Activated naive CD8-positive, alpha-beta T cell (primary cell): ENCODE measurements around the gene KMT5C.
"Not testable (repeated sequence)": the region's sequence is repeated elsewhere in the genome, so short reads cannot be mapped to it uniquely, and the experiment has no call there.

ENCODE experiments used
- H3K27ac Mint-ChIP-seq: one replicate; pipeline ENCODE4 v1.8.0; 2021; ENCODE audit warnings: mixed read lengths
- H3K27me3 Mint-ChIP-seq: one replicate; pipeline ENCODE4 v1.8.0; 2021; ENCODE audit warnings: mixed read lengths
- H3K36me3 Mint-ChIP-seq: one replicate; pipeline ENCODE4 v1.8.0; 2021; ENCODE audit warnings: mixed read lengths
- H3K4me1 Mint-ChIP-seq: one replicate; pipeline ENCODE4 v1.8.0; 2021; ENCODE audit warnings: low read depth, mixed read lengths
- H3K4me3 Mint-ChIP-seq: one replicate; pipeline ENCODE4 v1.8.0; 2021; ENCODE audit warnings: mild to moderate bottlenecking, mixed read lengths
- H3K9me3 Mint-ChIP-seq: one replicate; pipeline ENCODE4 v1.8.0; 2021; ENCODE audit warnings: low read depth, mixed read lengths

The KMT5C gene

DNA sequence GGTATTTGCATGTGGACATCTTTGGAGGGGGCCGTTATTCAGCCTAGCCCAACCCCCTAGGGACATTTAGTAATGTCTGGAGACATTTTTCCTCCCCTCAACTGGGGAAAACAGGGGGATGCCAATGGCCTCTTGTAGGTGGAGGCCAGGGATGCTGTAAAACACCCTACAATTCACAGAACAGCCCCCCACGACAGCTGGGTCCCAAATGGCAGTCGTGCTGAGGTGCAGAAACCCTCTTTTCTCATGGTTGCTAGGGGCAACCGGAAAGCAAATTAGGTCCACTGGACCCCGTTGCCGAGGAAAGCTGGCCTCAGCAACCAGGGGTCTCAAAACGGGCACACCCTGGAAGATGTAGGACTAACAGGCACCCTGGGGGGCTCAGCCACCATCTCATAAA lies 29.2 kb upstream of the KMT5C start:
- Mint-ChIP-seq H3K27me3 (no peaks in the 10 kb centered on the region), H3K4me3 (no peak overlapping the region), H3K4me1 (no peaks in the 10 kb centered on the region)

GRCh38 chr19:55311397-55311796 lies 28.3 kb upstream of the KMT5C start:
- H3K4me1 Mint-ChIP-seq = no peaks in the 10 kb centered on the region
- no peaks in the 10 kb centered on the region for H3K9me3 Mint-ChIP-seq
- H3K4me3 Mint-ChIP-seq = no peak overlapping the region
- no peak overlapping the region for H3K27ac Mint-ChIP-seq
- no peaks in the 10 kb centered on the region for H3K36me3 Mint-ChIP-seq
- no peaks in the 10 kb centered on the region for H3K27me3 Mint-ChIP-seq

More for the DNA sequence above, 29.2 kb upstream of the KMT5C start:
- H3K27ac Mint-ChIP-seq = no peak overlapping the region
- H3K9me3 Mint-ChIP-seq = no peaks in the 10 kb centered on the region
- no peaks in the 10 kb centered on the region for H3K36me3 Mint-ChIP-seq

DNA sequence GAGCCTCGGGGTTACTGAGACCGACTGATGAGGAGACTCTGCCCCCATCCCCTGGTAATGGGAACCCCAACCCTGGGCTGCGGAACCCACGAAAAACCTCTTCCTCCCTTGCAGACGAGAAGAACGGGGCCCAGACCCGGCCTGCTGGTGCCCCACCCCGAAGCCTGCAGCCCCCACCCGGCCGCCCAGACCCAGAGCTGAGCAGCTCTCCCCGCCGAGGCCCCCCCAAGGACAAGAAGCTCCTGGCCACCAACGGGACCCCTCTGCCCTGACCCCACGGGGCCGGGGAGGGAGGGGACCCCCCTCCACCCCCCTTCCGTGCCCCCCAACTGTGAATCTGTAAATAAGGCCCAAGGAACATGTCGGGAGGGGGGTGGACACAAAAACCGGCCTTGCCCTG lies 27.9 kb upstream of the KMT5C start:
- H3K27ac Mint-ChIP-seq = no peak overlapping the region
- H3K27me3 Mint-ChIP-seq = no peaks in the 10 kb centered on the region
- H3K9me3 Mint-ChIP-seq = no peaks in the 10 kb centered on the region
- no peaks in the 10 kb centered on the region for H3K4me1 Mint-ChIP-seq
- H3K36me3 Mint-ChIP-seq = no peaks in the 10 kb centered on the region
- no peak overlapping the region for H3K4me3 Mint-ChIP-seq

DNA sequence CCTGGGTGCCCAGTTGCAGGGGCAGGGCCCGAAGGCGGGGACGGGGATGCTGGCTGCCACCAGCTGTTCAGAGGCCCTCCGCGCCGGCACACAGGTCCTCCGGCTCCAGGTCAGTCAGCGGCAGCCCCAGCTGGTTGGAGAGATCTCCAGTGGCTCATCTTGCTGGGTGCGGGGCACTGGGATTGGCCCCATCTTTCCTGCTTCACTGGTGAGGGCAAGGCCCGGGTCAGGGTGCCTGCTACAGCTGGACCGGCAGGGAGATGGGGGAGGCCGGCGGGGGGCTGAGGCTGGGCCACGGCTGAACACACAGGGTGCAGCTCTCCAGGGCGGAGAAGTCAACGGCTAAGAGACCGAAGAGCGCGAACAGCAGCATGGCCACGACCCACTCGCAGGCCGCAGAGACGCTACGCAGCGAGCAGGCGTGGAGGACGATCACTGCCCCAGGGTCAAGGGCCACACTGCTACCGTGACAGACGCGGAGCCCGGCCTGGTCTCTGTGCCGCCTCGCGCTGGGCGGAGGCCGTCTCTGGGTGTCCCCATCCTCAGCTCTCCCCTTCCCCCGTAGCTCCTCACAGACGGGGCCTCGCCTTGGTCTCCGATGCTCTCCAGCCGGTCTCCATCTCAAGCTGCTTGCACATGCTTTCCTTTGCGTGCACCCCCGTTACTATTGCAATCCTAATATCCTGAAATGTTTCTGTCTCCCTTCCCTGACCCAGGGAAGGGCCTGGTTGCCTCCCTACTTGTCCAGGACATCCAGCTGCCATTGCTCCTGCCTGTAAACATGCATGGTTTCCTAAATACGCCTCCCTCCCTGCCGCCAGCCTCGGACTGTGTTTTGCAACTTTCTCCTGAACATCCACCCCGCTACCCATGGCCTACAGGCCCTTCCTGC lies 26.8 kb upstream of the KMT5C start:
- Mint-ChIP-seq H3K4me1 (no peaks in the 10 kb centered on the region), H3K27me3 (no peaks in the 10 kb centered on the region), H3K4me3 (no peak overlapping the region), H3K36me3 (no peaks in the 10 kb centered on the region), H3K9me3 (no peaks in the 10 kb centered on the region), H3K27ac (no peak overlapping the region)

DNA sequence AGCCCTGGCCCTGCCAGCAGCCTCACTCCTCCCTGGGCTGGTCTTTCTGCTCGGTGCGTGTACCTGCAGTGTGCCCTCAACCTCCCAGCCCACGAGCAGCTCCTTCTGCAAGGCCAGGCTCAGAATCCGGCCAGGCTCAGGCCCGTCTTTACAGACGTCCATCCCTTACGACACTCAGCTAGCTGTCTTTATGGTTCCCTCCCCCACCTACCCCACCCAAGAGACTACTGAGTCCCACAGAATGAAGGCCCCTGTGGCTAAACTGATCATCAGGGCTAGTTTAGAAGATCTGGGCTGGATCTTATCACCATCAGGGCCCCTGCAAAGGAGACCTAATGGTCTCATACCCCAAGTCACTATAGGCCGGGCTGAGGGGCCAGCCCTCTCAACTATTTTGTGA lies 25.3 kb upstream of the KMT5C start:
- Mint-ChIP-seq H3K27me3 (no peaks in the 10 kb centered on the region), H3K36me3 (no peaks in the 10 kb centered on the region)

GRCh38 chr19:55315956-55316525 lies 23.6 kb upstream of the KMT5C start:
- Mint-ChIP-seq H3K9me3 (no peaks in the 10 kb centered on the region), H3K27ac (no peak overlapping the region), H3K4me1 (no peaks in the 10 kb centered on the region), H3K4me3 (no peak overlapping the region), H3K27me3 (no peaks in the 10 kb centered on the region), H3K36me3 (no peaks in the 10 kb centered on the region)

More for the DNA sequence above, 25.3 kb upstream of the KMT5C start:
- Mint-ChIP-seq H3K27ac (no peak overlapping the region), H3K4me1 (no peaks in the 10 kb centered on the region), H3K4me3 (no peak overlapping the region), H3K9me3 (no peaks in the 10 kb centered on the region)

- Mint-ChIP-seq H3K9me3 (no peaks in the 10 kb centered on the region), H3K36me3 (no peaks in the 10 kb centered on the region), H3K4me1 (no peaks in the 10 kb centered on the region), H3K4me3 (no peak overlapping the region), H3K27ac (no peak overlapping the region), H3K27me3 (no peaks in the 10 kb centered on the region)
Observed at GRCh38 chr19:55316646-55317045, 23.0 kb upstream of the KMT5C start.

- Mint-ChIP-seq H3K4me1 (no peaks in the 10 kb centered on the region), H3K27ac (no peak overlapping the region), H3K36me3 (no peaks in the 10 kb centered on the region), H3K9me3 (no peaks in the 10 kb centered on the region), H3K4me3 (no peak overlapping the region), H3K27me3 (no peaks in the 10 kb centered on the region)
Observed at GRCh38 chr19:55319785-55320184, 19.9 kb upstream of the KMT5C start.

- no peak overlapping the region for H3K4me3 Mint-ChIP-seq
- H3K27me3 Mint-ChIP-seq = no peaks in the 10 kb centered on the region
- H3K36me3 Mint-ChIP-seq = no peaks in the 10 kb centered on the region
- H3K4me1 Mint-ChIP-seq = no peaks in the 10 kb centered on the region
- H3K9me3 Mint-ChIP-seq = no peaks in the 10 kb centered on the region
- no peak overlapping the region for H3K27ac Mint-ChIP-seq
Observed at GRCh38 chr19:55320844-55321419, 18.7 kb upstream of the KMT5C start.

DNA sequence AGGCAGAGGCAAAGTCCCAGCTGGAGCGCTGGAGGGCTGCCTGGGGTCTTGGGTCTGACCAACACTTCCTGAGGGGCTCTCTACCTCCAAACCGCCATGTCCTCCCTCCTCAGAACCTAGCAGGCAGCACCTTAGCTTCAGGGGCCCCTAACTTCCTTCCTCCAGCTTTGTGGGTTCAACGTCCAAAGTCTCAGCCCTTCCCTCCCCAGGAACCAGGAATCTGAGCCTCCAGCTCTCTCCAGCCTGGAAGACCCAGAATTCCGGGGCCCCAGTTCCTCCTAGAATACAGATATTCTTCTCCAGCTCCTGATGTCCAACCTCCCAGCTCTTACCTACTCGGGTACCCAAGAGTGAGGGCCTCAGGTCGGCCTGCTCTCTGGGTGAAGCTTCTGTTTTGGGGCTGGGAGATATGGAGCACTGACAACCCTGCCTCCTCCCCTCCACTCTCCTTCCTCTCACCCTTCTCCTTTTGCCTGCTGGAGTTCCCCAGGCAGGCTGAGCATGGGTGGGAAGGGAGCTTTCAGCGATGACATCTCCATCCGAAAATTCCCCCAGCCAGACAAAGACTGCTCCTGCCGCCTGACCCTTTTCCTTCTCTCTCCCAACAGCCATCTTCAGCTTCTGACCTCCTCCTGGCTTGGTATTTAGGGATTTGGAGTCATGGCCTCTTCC lies 18.1 kb upstream of the KMT5C start:
- no peaks in the 10 kb centered on the region for H3K27me3 Mint-ChIP-seq

GRCh38 chr19:55322204-55322885 lies 17.3 kb upstream of the KMT5C start:
- Mint-ChIP-seq H3K4me3 (no peak overlapping the region), H3K27ac (no peak overlapping the region), H3K36me3 (no peaks in the 10 kb centered on the region), H3K9me3 (no peaks in the 10 kb centered on the region), H3K27me3 (no peaks in the 10 kb centered on the region), H3K4me1 (no peaks in the 10 kb centered on the region)

More for the DNA sequence above, 18.1 kb upstream of the KMT5C start:
- no peak overlapping the region for H3K4me3 Mint-ChIP-seq
- H3K36me3 Mint-ChIP-seq = no peaks in the 10 kb centered on the region
- no peak overlapping the region for H3K27ac Mint-ChIP-seq
- no peaks in the 10 kb centered on the region for H3K4me1 Mint-ChIP-seq
- H3K9me3 Mint-ChIP-seq = no peaks in the 10 kb centered on the region

- Mint-ChIP-seq H3K9me3 (no peaks in the 10 kb centered on the region), H3K4me3 (no peak overlapping the region), H3K27ac (no peak overlapping the region), H3K27me3 (peaks cover 2% of the 10 kb centered on the region), H3K4me1 (no peaks in the 10 kb centered on the region), H3K36me3 (no peaks in the 10 kb centered on the region)
Observed at GRCh38 chr19:55324662-55325061, 15.0 kb upstream of the KMT5C start.

GRCh38 chr19:55325172-55325571 lies 14.5 kb upstream of the KMT5C start, which contains the start of gene TMEM150B:
TMEM150B (minus strand) TSS chr19:55325341; CDS start chr19:55321036, 4,305 bp downstream.
- no peaks in the 10 kb centered on the region for H3K4me1 Mint-ChIP-seq
- no peak within 1 kb of the TSS for H3K4me3 Mint-ChIP-seq
- H3K27ac Mint-ChIP-seq = no peak within 1 kb of the TSS
- H3K36me3 Mint-ChIP-seq = no peaks in the 10 kb centered on the region
- no peaks in the 10 kb centered on the region for H3K9me3 Mint-ChIP-seq
- H3K27me3 Mint-ChIP-seq = peaks cover 2% of the 10 kb centered on the region

DNA sequence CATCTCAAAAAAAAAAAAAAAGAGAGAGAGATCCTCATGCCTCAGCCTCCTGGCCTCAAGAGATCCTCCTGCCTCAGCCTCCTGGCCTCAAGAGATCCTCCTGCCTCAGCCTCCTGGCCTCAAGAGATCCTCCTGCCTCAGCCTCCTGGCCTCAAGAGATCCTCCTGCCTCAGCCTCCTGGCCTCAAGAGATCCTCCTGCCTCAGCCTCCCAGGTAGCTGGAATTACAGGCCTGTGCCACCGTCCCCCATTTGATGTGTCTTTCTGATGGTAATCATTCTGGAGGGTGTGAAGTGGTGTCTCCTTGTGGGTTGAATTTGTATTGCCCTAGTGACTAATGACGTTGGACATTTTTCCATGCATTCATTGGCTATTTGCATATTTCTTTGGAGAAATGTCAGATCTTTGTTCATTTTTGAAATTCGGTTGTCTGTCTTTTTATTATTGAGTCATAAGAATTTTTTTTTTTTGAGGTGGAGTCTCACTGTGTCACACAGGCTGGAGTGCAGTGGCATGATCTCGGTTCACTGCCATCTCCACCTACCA lies 10.8 kb upstream of the KMT5C start:
- H3K36me3 Mint-ChIP-seq, H3K4me1 Mint-ChIP-seq, H3K9me3 Mint-ChIP-seq, H3K27ac Mint-ChIP-seq, H3K4me3 Mint-ChIP-seq, H3K27me3 Mint-ChIP-seq: not testable (repeated sequence)
